OCI-LY1 (cell line): ENCODE measurements around the gene MAGEL2.

ENCODE experiments used
- H2AFZ ChIP-seq: fragments of 200-600 bp; sonication (generic), shearing (Covaris generic); 2 replicates; pipeline ENCODE4 v1.6.0; 2014; ENCODE audit warnings: antibody characterized with exemption, mild to moderate bottlenecking, low read length
- H3F3A ChIP-seq: fragments of 200-600 bp; sonication (generic), shearing (Covaris generic); 2 replicates; pipeline ENCODE4 v1.6.0; 2014; ENCODE audit warnings: mild to moderate bottlenecking, antibody characterized with exemption, low read length, moderate library complexity; ENCODE audit not compliant: insufficient read depth
- H3K27ac ChIP-seq: fragments of 200-600 bp; sonication (generic); 2 replicates; pipeline ENCODE4 v1.5.1; 2014; ENCODE audit warnings: low read length, mixed run types, mild to moderate bottlenecking, low read depth; ENCODE audit not compliant: poor library complexity, severe bottlenecking
- H3K27me3 ChIP-seq: fragments of 200-600 bp; sonication (generic); 2 replicates; pipeline ENCODE4 v1.6.0; 2014; ENCODE audit warnings: antibody characterized with exemption, mild to moderate bottlenecking, low read length, moderate library complexity; ENCODE audit not compliant: insufficient read depth
- H3K36me3 ChIP-seq: fragments of 200-600 bp; sonication (generic); 2 replicates; pipeline ENCODE4 v1.6.1; 2014; ENCODE audit warnings: mild to moderate bottlenecking, antibody characterized with exemption, low read length, moderate library complexity, mixed read lengths; ENCODE audit not compliant: insufficient read depth
- H3K4me1 ChIP-seq: fragments of 200-600 bp; sonication (generic); 2 replicates; pipeline ENCODE4 v1.5.1; 2014; ENCODE audit warnings: mild to moderate bottlenecking, low read length, moderate library complexity; ENCODE audit not compliant: insufficient read depth, severe bottlenecking
- H3K4me2 ChIP-seq: fragments of 200-600 bp; sonication (generic), shearing (Covaris generic); 2 replicates; pipeline ENCODE4 v1.6.1; 2014; ENCODE audit warnings: low read length
- H3K4me3 ChIP-seq: fragments of 200-600 bp; sonication (generic); 2 replicates; pipeline ENCODE4 v1.5.1; 2014; ENCODE audit warnings: low read length, low read depth, mild to moderate bottlenecking, mixed read lengths; ENCODE audit not compliant: poor library complexity, severe bottlenecking
- H3K79me2 ChIP-seq: fragments of 200-600 bp; shearing (Covaris generic); 2 replicates; pipeline ENCODE4 v1.6.1; 2016; ENCODE audit warnings: mixed run types, low read length, mixed read lengths; ENCODE audit not compliant: insufficient read depth
- H3K9ac ChIP-seq: fragments of 200-600 bp; sonication (generic), shearing (Covaris generic); 2 replicates; pipeline ENCODE4 v1.6.1; 2014; ENCODE audit warnings: mild to moderate bottlenecking, low read length, mixed read lengths
- H3K9me2 ChIP-seq: fragments of 200-600 bp; sonication (generic), shearing (Covaris generic); 2 replicates; pipeline ENCODE4 v1.6.1; 2014; ENCODE audit warnings: low read depth, mild to moderate bottlenecking, low read length, mixed read lengths
- H3K9me3 ChIP-seq: fragments of 200-600 bp; shearing (Covaris generic); 2 replicates; pipeline ENCODE4 v1.6.1; 2014; ENCODE audit warnings: low read length, mixed read lengths
- H4K20me1 ChIP-seq: fragments of 200-600 bp; sonication (generic), shearing (Covaris generic); 2 replicates; pipeline ENCODE4 v1.6.0; 2016; ENCODE audit warnings: mild to moderate bottlenecking, low read length; ENCODE audit not compliant: insufficient read depth
- EZH2 ChIP-seq: fragments of 200-600 bp; sonication (generic), shearing (Covaris generic); IDR thresholded peaks from 2 replicates; pipeline ENCODE4 v1.8.0; 2017; ENCODE audit warnings: borderline replicate concordance, mixed run types, mild to moderate bottlenecking, antibody characterized with exemption, low read length, moderate library complexity, mixed read lengths
- TF ChIP-seq, protein P1 (sequence below): fragments of 200-600 bp; sonication (generic), shearing (Covaris generic); IDR thresholded peaks from 2 replicates; pipeline ENCODE4 v1.5.1; 2017; ENCODE audit warnings: mild to moderate bottlenecking, antibody characterized with exemption, low read length, moderate library complexity, mixed read lengths

Gene MAGEL2

DNA sequence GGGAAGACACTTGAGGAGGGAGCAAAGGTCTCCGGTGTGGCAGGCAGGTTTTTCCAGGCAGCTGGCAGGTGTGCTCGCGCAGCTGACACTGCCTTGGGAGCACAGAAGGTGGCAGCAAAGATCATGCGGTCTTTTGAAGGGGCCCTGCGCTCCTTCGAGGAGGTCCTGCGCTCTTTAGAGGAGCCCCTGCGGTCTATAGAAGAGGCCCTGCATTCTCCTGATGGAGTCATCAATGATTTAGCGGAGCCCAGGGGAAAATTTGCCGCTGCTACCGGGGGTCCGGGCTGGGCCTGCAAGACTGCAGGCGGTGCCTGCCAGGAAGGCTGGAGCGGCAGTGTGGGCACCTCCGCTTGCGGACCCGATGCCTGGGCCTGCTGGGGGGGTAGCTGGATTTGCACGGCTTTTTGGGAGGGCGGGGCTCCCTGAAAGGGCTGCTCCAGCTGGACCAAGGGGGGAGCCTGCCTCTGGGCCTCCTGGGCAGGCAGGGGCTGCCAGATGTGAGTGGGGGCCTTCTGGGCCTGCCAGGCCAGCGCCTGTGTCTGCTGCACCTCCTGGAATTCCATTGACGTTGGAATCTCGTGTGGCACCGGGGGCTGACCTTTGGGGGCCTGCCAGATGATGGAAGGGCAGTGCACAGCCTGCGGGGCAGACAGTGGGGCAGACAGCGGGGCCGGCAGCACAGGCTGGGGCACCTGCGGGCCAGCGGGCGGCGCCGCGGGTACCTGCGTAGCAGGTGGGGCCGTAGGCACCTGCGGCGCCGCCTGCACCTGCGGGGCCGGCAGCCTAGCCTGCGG is 2.1 kb downstream of the MAGEL2 start:
- Histone ChIP-seq H3K36me3 (no peaks in the 10 kb centered on the region), H3K4me2 (no peak overlapping the region), H3K27me3 (0 out of 2 replicates have a peak, but pooled peaks cover 3% of the 10 kb centered on the region), H4K20me1 (no peaks in the 10 kb centered on the region), H3K79me2 (no peaks in the 10 kb centered on the region), H3K9me2 (no peaks in the 10 kb centered on the region), H3K4me3 (no peak overlapping the region), H3F3A (no peaks in the 10 kb centered on the region), H3K4me1 (no peaks in the 10 kb centered on the region), H2AFZ (no peak overlapping the region), H3K9me3 (no peaks in the 10 kb centered on the region), H3K27ac (no peak overlapping the region), H3K9ac (no peak overlapping the region)
- no peak for TF ChIP-seq EZH2
- TF ChIP-seq, protein P1, sequence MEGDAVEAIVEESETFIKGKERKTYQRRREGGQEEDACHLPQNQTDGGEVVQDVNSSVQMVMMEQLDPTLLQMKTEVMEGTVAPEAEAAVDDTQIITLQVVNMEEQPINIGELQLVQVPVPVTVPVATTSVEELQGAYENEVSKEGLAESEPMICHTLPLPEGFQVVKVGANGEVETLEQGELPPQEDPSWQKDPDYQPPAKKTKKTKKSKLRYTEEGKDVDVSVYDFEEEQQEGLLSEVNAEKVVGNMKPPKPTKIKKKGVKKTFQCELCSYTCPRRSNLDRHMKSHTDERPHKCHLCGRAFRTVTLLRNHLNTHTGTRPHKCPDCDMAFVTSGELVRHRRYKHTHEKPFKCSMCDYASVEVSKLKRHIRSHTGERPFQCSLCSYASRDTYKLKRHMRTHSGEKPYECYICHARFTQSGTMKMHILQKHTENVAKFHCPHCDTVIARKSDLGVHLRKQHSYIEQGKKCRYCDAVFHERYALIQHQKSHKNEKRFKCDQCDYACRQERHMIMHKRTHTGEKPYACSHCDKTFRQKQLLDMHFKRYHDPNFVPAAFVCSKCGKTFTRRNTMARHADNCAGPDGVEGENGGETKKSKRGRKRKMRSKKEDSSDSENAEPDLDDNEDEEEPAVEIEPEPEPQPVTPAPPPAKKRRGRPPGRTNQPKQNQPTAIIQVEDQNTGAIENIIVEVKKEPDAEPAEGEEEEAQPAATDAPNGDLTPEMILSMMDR: 0 out of 2 replicates have a peak, but pooled peaks have one; percentile 7

DNA sequence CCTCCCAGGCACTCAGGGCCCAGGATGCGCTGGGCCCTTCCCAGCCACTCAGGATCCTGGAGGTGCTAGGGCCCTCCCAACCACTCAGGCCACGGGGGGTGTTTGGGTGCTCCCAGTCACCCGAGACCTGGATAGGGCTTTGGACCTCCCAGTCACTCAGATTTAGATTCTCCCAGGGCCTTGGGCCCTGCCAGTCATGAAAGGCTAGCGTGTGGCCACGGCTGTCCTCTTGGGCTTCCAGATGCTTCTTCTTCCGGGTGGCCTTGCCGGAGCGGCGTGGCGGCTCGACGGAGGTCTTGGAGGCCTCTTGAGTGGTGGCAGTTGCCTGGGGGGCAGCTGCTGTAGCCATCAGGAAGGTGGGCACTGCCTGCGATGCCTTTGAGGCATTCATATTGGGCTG is 2.8 kb downstream of the MAGEL2 start:
- H3K4me2 ChIP-seq: no peak overlapping the region
- H3K79me2 ChIP-seq: no peaks in the 10 kb centered on the region

DNA sequence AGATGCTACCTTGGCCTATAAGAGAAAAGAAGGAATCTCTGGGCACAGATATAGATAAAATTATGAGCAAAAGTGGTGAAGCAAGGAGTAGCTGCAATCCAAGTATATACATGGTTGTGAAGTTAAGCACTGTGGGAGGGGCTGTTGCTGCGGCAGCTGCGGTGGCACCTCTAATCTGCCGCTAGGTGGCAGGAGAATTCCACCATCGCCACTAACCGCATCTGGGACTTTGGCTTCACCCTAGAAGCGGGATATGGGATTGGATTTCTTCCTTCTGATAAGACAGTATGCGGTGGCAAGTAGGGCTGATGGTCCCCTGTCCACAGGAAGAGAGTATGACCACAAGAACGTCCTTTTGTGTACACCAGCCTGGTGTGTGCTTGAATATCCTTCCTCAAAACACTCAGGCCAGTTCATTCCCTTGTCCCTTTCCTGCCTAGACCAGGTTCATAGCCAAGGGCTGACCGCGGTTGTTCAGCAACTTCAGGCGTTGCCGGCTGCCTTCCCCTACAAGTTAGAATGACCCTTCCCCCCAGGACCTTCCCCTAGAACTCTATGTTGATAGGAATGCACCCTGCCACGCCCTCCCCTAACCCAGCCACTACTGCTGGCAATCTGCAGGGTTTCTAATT is 5.1 kb downstream of the MAGEL2 start:
- Histone ChIP-seq H3K27me3 (no peaks in the 10 kb centered on the region), H3K9me2 (no peaks in the 10 kb centered on the region), H3K4me2 (no peak overlapping the region), H3K4me3 (no peak overlapping the region), H3K4me1 (no peaks in the 10 kb centered on the region), H3K9ac (no peak overlapping the region), H4K20me1 (no peaks in the 10 kb centered on the region), H3K27ac (no peak overlapping the region), H3K79me2 (no peaks in the 10 kb centered on the region), H3K36me3 (no peaks in the 10 kb centered on the region), H3F3A (no peaks in the 10 kb centered on the region), H3K9me3 (no peaks in the 10 kb centered on the region), H2AFZ (no peak overlapping the region)
- no peak for TF ChIP-seq EZH2
- TF ChIP-seq, protein P1: peak; percentile 94

More for the DNA sequence above, 2.8 kb downstream of the MAGEL2 start:
- no peaks in the 10 kb centered on the region for H3F3A ChIP-seq
- no peak overlapping the region for H2AFZ ChIP-seq
- H3K27ac ChIP-seq: no peak overlapping the region
- H4K20me1 ChIP-seq: no peaks in the 10 kb centered on the region
- H3K4me1 ChIP-seq: no peaks in the 10 kb centered on the region
- no peak overlapping the region for H3K4me3 ChIP-seq
- TF ChIP-seq, protein P1: no peak
- no peak for TF ChIP-seq EZH2
- H3K36me3 ChIP-seq: no peaks in the 10 kb centered on the region
- no peaks in the 10 kb centered on the region for H3K9me2 ChIP-seq
- no peak overlapping the region for H3K9ac ChIP-seq
- H3K9me3 ChIP-seq: no peaks in the 10 kb centered on the region
- no peaks in the 10 kb centered on the region for H3K27me3 ChIP-seq
